Measurements from ENCODE around the gene RGS3. TPM values are rescaled to one million over a fixed set of nuclear protein-coding genes. Genes with fewer than 3 reads are reported as not detected.

RGS3 gene
- total RNA-seq, 1 experiment from 2014 or later, result 39.4 TPM

DNA sequence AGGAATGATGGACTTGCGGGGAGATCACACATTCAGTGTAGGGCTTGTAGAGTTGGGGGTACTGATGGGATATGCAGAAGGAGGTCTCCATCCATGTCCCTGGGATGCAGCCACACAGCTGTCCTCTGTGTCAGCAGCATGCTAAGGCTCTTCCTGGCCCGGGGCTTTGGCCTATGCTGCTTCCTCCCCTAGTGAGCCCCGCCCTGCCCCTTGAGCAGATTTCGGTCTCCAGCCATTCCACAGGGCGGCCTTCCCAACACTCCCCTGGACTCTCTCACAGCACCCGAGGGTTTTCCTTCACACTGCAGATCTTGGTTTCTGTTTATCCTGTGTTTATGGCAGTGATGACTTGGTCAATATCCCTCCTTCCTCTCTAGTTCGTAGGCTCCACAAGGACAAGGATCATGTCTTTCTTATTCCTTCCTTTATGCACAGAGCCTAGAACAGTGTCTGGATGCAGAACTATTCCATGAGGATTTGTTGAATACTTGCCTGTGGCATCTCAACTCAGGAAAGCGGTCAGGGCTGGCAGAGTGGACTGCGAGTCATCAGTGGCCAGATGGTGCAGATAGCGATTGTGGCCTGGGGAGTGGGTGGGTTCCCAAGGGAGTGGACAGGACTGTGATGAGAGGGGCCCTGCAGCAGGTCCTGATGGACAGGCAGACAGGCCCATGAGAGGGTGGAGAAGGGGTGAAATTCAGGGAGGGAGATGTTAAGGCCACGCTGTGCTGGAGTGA is 114.2 kb downstream of the RGS3 start:
- H3K27me3 ChIP-seq (ENCODE audit: insufficient read depth, low read length), result no peaks in the 10 kb centered on the region
- ChIA-PET CTCF (interaction anchor here (0.9 to 3.1 kb wide), 5 partner anchors 12 to 132 kb away, joined by 5 to 35 read pairs (median 10); no protein-coding TSS in a partner anchor), POLR2A (interaction anchor here (1.2 to 2.2 kb wide), 3 partner anchors 8 to 168 kb away, joined by 3 to 12 read pairs (median 9); partner anchors contain the start of genes C9orf43 and POLE3), RAD21 (ENCODE audit: low non-redundant PET in 1 of 2, low total read pairs in 2 of 2, uncharacterized antibody in 2 of 2, unreplicated experiment in 2 of 2) (interaction anchor here (1.1 to 1.6 kb wide), 2 partner anchors 80 to 131 kb away, joined by 3 to 6 read pairs; no protein-coding TSS in a partner anchor)
- peaks cover 52 to 70% of the 10 kb centered on the region in 2 experiments for H3K4me1 ChIP-seq (ENCODE audit: control insufficient read depth in 1 of 2, insufficient read depth in 2 of 2, low read length in 2 of 2)
- H3K79me2 ChIP-seq (ENCODE audit: insufficient read depth, low read length), result peaks cover 3% of the 10 kb centered on the region; the same call in 1 of the 2 replicates
- peak; percentile 20 for ATAC-seq
- peak overlapping the region; percentile 77 for H3K4me2 ChIP-seq (ENCODE audit: low read length)
- H3K9me2 ChIP-seq (ENCODE audit: insufficient read depth), result no peaks in the 10 kb centered on the region
- H3K9ac ChIP-seq (ENCODE audit: low read length), result peak overlapping the region; percentile 36
- intact Hi-C loops (cut with micrococcal nuclease), result no loop called here
- no peak for DNase-seq (ENCODE audit: low read depth, low spot score)
- peak overlapping the region; percentile 82 for H3K27ac ChIP-seq (ENCODE audit: low read depth, low read length)
- BruUV-seq (replicated peaks), result no TSS peak
- no peaks in the 10 kb centered on the region for H3K9me3 ChIP-seq (ENCODE audit: control insufficient read depth in 1 of 2, insufficient read depth in 1 of 2, low read depth in 1 of 2, low read length in 2 of 2)
- H2AFZ ChIP-seq (ENCODE audit: low read depth, low read length, poor library complexity, severe bottlenecking), result no peak overlapping the region
- no peaks in the 10 kb centered on the region for H3K36me3 ChIP-seq (ENCODE audit: control insufficient read depth in 1 of 2, insufficient read depth in 2 of 2, low read length in 2 of 2)
- peak overlapping the region in 1 of 2 experiments; percentile 16; a peak in 2 of 4 replicates for H3K4me3 ChIP-seq (replicated peaks in 1 of 2; ENCODE audit: low read depth in 1 of 2, low read length in 2 of 2)
- no peaks in the 10 kb centered on the region for H4K20me1 ChIP-seq (ENCODE audit: insufficient read depth)
- no peak for TF ChIP-seq EZH2phosphoT487 (IDR thresholded peaks at IDR 0.05; ENCODE audit: borderline replicate concordance)
- TF ChIP-seq EGR1 (IDR thresholded peaks at IDR 0.05; ENCODE audit: low read depth), result no peak
- no peak for TF ChIP-seq YY1 (IDR thresholded peaks at IDR 0.05; ENCODE audit: extremely low read depth, insufficient replicate concordance, low read depth, low read length)
- no peak for TF ChIP-seq CEBPB (IDR thresholded peaks at IDR 0.05; ENCODE audit: low read depth)
- TF ChIP-seq SP1 (IDR thresholded peaks at IDR 0.05; ENCODE audit: low read depth), result no peak
- TF ChIP-seq SRF (IDR thresholded peaks at IDR 0.05; ENCODE audit: low read depth), result no peak

DNA sequence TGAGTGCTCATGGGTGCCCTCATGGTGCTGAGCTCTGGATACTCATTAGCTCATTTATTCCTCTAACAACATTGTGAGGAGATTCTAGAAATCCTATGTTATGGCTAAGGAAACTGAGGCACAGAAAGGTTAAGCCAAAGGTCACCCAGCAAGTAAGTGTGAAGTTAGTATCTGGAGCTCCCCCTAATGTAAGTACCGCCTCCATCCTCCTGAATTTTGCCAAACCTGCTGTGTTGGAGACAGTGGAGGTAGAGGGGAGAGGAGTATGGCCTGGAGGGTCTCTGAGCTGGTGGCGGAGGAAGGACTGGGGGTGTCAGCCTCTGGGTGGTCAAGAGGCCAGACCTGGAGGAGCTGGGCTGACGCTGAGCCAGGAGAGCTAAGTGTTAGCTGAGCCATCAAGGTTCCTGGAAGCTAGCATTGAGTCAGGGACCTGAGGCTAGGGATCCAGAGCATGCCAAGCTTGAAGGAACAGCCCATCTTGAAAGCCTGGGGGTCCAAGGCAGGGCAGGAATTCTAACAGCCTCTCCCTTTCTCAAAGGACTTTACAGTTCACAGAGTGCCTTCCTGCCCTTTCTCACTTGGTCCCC is 114.8 kb downstream of the RGS3 start:
- H3K9me2 ChIP-seq (ENCODE audit: insufficient read depth), result no peaks in the 10 kb centered on the region
- H3K9ac ChIP-seq (ENCODE audit: low read length), result peak overlapping the region; percentile 36
- no peaks in the 10 kb centered on the region for H3K27me3 ChIP-seq (ENCODE audit: insufficient read depth, low read length)
- no TSS peak for BruUV-seq (replicated peaks)
- peaks cover 3% of the 10 kb centered on the region; the same call in 1 of the 2 replicates for H3K79me2 ChIP-seq (ENCODE audit: insufficient read depth, low read length)
- ChIA-PET RAD21 (ENCODE audit: low non-redundant PET in 1 of 2, low total read pairs in 2 of 2, uncharacterized antibody in 2 of 2, unreplicated experiment in 2 of 2) (interaction anchor here (1.1 to 1.6 kb wide), 2 partner anchors 80 to 132 kb away, joined by 3 to 6 read pairs; no protein-coding TSS in a partner anchor), POLR2A (interaction anchor here (0.9 to 2.2 kb wide), 8 partner anchors 9 to 304 kb away, joined by 3 to 12 read pairs (median 4); partner anchors contain the start of genes C9orf43, CDC26 and POLE3), CTCF (interaction anchor here (0.9 to 3.1 kb wide), 6 partner anchors 12 to 132 kb away, joined by 4 to 35 read pairs (median 10); no protein-coding TSS in a partner anchor)
- no peak for DNase-seq (ENCODE audit: low read depth, low spot score)
- intact Hi-C loops (cut with micrococcal nuclease), result no loop called here
- no peaks in the 10 kb centered on the region for H3K9me3 ChIP-seq (ENCODE audit: control insufficient read depth in 1 of 2, insufficient read depth in 1 of 2, low read depth in 1 of 2, low read length in 2 of 2)
- H2AFZ ChIP-seq (ENCODE audit: low read depth, low read length, poor library complexity, severe bottlenecking), result no peak overlapping the region
- H3K4me2 ChIP-seq (ENCODE audit: low read length), result peak overlapping the region; percentile 77
- H4K20me1 ChIP-seq (ENCODE audit: insufficient read depth), result no peaks in the 10 kb centered on the region
- peak overlapping the region; percentile 82 for H3K27ac ChIP-seq (ENCODE audit: low read depth, low read length)
- no peaks in the 10 kb centered on the region for H3K36me3 ChIP-seq (ENCODE audit: control insufficient read depth in 1 of 2, insufficient read depth in 2 of 2, low read length in 2 of 2)
- peak overlapping the region; percentile 6 to 16; a peak in 2 of 4 replicates for H3K4me3 ChIP-seq (replicated peaks in 1 of 2; ENCODE audit: low read depth in 1 of 2, low read length in 2 of 2)
- ATAC-seq, result peak; percentile 49
- H3K4me1 ChIP-seq (ENCODE audit: control insufficient read depth in 1 of 2, insufficient read depth in 2 of 2, low read length in 2 of 2), result peaks cover 52 to 70% of the 10 kb centered on the region in 2 experiments
- TF ChIP-seq ZFX (IDR thresholded peaks at IDR 0.05) (no peak), YY1 (IDR thresholded peaks at IDR 0.05; ENCODE audit: extremely low read depth, insufficient replicate concordance, low read depth, low read length) (no peak), RAD21 (IDR thresholded peaks at IDR 0.05; ENCODE audit: low read depth) (no peak), FOSL1 (IDR thresholded peaks at IDR 0.05; ENCODE audit: low read depth) (no peak), EZH2 (IDR thresholded peaks at IDR 0.05) (no peak), TCF7L2 (IDR thresholded peaks at IDR 0.05; ENCODE audit: borderline replicate concordance, extremely low read depth, insufficient read depth, insufficient read length) (no peak), EGR1 (IDR thresholded peaks at IDR 0.05; ENCODE audit: low read depth) (no peak), ZBTB33 (IDR thresholded peaks at IDR 0.05; ENCODE audit: extremely low read depth, insufficient replicate concordance, low read length) (no peak), SRF (IDR thresholded peaks at IDR 0.05; ENCODE audit: low read depth) (no peak), ELF1 (IDR thresholded peaks at IDR 0.05; ENCODE audit: borderline replicate concordance, low read depth) (no peak), POLR2A (IDR thresholded peaks at IDR 0.05; ENCODE audit: borderline replicate concordance, extremely low read depth, insufficient read depth, insufficient read length) (no peak)
- TF ChIP-seq, protein P1, sequence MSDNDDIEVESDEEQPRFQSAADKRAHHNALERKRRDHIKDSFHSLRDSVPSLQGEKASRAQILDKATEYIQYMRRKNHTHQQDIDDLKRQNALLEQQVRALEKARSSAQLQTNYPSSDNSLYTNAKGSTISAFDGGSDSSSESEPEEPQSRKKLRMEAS (IDR thresholded peaks at IDR 0.05), result no peak
- TF ChIP-seq, protein P2, sequence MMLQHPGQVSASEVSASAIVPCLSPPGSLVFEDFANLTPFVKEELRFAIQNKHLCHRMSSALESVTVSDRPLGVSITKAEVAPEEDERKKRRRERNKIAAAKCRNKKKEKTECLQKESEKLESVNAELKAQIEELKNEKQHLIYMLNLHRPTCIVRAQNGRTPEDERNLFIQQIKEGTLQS (IDR thresholded peaks at IDR 0.05), result no peak
